KOPT-K1 (cell line): ENCODE results near the gene RANBP6.

Experiments used
- H3K27ac ChIP-seq: fragments of 200-600 bp; sonication (generic); 2 replicates; pipeline ENCODE4 v1.5.1; 2016; ENCODE audit warnings: antibody characterized with exemption, mild to moderate bottlenecking, low read depth, low read length; ENCODE audit not compliant: poor library complexity, severe bottlenecking
- H3K36me3 ChIP-seq: fragments of 200-600 bp; sonication (generic); 2 replicates; pipeline ENCODE4 v1.5.1; 2017; ENCODE audit warnings: antibody characterized with exemption, mild to moderate bottlenecking, low read length, moderate library complexity; ENCODE audit not compliant: insufficient read depth
- H3K9me3 ChIP-seq: fragments of 200-600 bp; sonication (generic); 2 replicates; pipeline ENCODE4 v1.5.1; 2017; ENCODE audit warnings: antibody characterized with exemption, low read length, mild to moderate bottlenecking; ENCODE audit not compliant: insufficient read depth, poor library complexity, severe bottlenecking

The RANBP6 gene

GRCh38 chr9:5976674-5977397 lies 38.6 kb downstream of the RANBP6 start:
- H3K9me3 ChIP-seq: peaks cover 25% of the 10 kb centered on the region
- no peak overlapping the region for H3K27ac ChIP-seq
- peaks cover 14% of the 10 kb centered on the region; the same call in 1 of the 2 replicates for H3K36me3 ChIP-seq

- peaks cover 29% of the 10 kb centered on the region; the same call in 1 of the 2 replicates for H3K36me3 ChIP-seq
- no peak overlapping the region for H3K27ac ChIP-seq
These were observed 43.7 kb downstream of the RANBP6 start for GRCh38 chr9:5971740-5972139.

More at GRCh38 chr9:5971740-5972139, 43.7 kb downstream of the RANBP6 start:
- peaks cover 25% of the 10 kb centered on the region for H3K9me3 ChIP-seq
